Activated T-cell treated with anti-CD3 and anti-CD28 coated beads, Interleukin-2, amount 50 U/mL, for 72 hours (primary cell): ENCODE results near the gene COLEC11. TPM values are rescaled to one million over a fixed set of nuclear protein-coding genes. Genes with fewer than 3 reads are reported as not detected.
"Not testable (repeated sequence)": the region's sequence is repeated elsewhere in the genome, so short reads cannot be mapped to it uniquely, and the experiment has no call there.

ENCODE experiments used
- ATAC-seq, 2 donors: fragments of 150-1000 bp; cut with Tn5 transposase; replicated peaks in 1 of 2; 2 replicates each; pipeline ENCODE4 v1.10.0; 2021; ENCODE audit warnings: moderate library complexity in 2 of 2, mild to moderate bottlenecking in 1 of 2
- DNase-seq, 2 donors: peaks; one replicate each; pipeline ENCODE4 v3.0.0; 2021 to 2022; ENCODE audit warnings: mixed read lengths in 1 of 2
- H3K27ac Mint-ChIP-seq: one replicate; pipeline ENCODE4 v1.8.0; 2022; ENCODE audit warnings: mild to moderate bottlenecking, moderate library complexity, mixed read lengths
- H3K27me3 Mint-ChIP-seq: one replicate; pipeline ENCODE4 v1.8.0; 2022; ENCODE audit warnings: low read depth, mixed read lengths
- H3K36me3 Mint-ChIP-seq, 2 donors: one replicate each; pipeline ENCODE4 v1.8.0; 2022; ENCODE audit warnings: mixed read lengths in 2 of 2, mild to moderate bottlenecking in 1 of 2; ENCODE audit not compliant: insufficient read depth in 2 of 2
- H3K4me1 Mint-ChIP-seq: one replicate; pipeline ENCODE4 v1.8.0; 2022; ENCODE audit warnings: low read depth, mixed read lengths
- H3K4me3 Mint-ChIP-seq, 2 donors: one replicate each; pipeline ENCODE4 v1.8.0; 2022; ENCODE audit warnings: mild to moderate bottlenecking in 2 of 2, mixed read lengths in 2 of 2, moderate library complexity in 2 of 2
- H3K9me3 Mint-ChIP-seq, 2 donors: one replicate each; pipeline ENCODE4 v1.8.0; 2022; ENCODE audit warnings: mixed read lengths in 2 of 2
- total RNA-seq, 2 donors: library from RNA; stranded (reverse); gene quantifications; one replicate each; pipeline ENCODE4 v1.2.3, GENCODE V29; 2022

COLEC11 gene
- total RNA-seq: under 1 TPM; 0.21 to 0.41 TPM

DNA sequence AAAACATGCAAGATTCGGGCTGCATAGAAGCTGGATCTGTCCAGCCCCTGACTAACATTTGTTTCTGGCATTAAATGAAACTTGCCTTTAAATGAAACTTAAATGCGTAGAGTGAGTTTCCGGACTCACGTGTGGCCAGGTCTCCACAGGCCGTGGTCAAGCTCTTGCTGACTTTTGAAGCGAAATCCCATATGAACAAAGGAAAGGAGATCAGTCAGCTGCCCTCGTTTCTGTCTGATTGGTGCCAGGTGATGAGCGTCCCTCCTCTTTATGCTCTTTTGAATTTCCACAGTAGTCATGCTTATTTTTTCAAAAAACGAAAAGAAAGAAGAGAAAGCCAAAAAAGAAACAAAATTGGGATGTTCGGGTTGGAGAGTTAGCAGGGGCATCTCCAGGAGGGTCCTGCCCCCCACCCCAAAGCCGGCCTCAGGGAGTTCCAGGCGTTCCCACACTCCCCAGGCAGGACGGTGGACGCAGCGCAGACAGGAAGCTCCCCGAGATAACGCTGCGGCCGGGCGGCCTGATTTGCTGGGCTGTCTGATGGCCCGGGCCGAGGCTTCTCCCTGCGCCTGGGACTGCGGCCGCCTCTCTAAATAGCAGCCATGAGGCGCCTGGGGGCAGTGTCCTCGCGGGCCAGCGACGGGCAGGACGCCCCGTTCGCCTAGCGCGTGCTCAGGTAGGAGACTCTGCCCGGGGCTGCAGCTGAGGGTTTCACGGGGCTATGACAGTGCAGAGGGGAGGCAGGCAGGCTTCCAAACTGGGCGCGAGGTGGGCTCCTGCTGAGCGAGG, at the start of gene COLEC11:
Gene COLEC11 (plus strand): TSS at position 620 of the 789 bp plus-strand sequence. CDS start 9,229 bp downstream, outside the sequence.
- Mint-ChIP-seq H3K4me1 (peaks cover 35% of the 10 kb centered on the region), H3K4me3 (peak within 1 kb of the TSS in 1 of 2 donors; percentile 15), H3K36me3 (peaks cover 1 to 4% of the 10 kb centered on the region in 2 donors), H3K9me3 (no peaks in the 10 kb centered on the region), H3K27ac (no peak within 1 kb of the TSS), H3K27me3 (peaks cover 18% of the 10 kb centered on the region)
- ATAC-seq: no peak
- DNase-seq: no peak

DNA sequence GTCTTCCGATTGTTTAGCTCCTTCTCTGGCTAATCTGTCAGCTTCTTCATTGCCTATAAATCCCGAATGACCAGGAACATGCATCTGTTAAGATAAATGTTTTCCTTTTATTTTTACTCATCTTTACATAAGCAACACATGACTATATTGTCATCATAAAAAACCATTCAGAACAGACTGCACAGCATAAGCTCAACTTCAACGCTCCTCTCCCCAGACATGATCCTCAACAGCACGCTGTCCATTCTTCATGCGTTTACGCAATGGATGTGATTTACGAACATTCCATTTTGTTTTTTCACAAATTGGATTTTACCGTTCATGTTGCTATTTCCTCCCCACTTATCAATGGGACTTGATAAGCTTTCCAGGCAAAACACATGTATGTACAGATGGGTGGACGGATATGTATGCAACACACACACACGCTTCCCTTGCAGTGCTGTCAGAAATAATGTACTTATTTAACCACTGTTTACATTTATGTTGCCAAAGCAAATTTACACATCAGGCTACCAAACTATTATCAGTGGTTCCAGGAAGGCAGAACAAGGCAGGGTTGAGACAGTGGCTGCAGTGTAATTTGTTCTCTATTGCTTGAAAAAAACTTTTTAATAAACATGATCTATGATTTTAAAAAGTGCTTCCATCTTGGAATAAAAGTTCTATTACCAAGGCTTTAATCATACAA, 49.0 kb upstream of the COLEC11 start:
- DNase-seq (no peak), ATAC-seq (no peak)
- no peaks in the 10 kb centered on the region for H3K27me3 Mint-ChIP-seq
- no peaks in the 10 kb centered on the region for H3K9me3 Mint-ChIP-seq
- H3K27ac Mint-ChIP-seq: peak overlapping the region; percentile 59
- no peak overlapping the region for H3K4me3 Mint-ChIP-seq
- H3K36me3 Mint-ChIP-seq: peaks cover 21 to 51% of the 10 kb centered on the region in 2 donors
- H3K4me1 Mint-ChIP-seq: peaks cover 5% of the 10 kb centered on the region

DNA sequence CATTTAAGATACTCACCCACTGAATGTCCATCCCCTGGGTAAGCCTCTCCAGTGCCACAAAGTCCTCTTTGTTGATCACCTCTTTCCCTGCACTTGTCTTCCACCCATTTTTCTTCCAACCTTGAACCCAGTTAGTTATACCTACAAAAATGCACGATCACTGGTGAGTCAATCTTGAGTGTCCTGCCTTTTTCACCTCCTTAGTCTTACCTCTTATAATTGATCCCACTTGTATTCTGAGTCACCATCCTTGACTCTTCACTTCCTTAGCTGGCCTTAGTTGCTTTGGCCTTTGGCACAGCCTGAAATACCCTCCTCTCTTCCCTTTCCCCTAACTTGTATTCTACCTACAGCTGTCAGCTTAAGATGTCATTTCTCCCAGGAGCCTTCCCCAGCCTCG, 47.0 kb upstream of the COLEC11 start:
- H3K27me3 Mint-ChIP-seq: no peaks in the 10 kb centered on the region
- peaks cover 23 to 43% of the 10 kb centered on the region in 2 donors for H3K36me3 Mint-ChIP-seq
- H3K4me1 Mint-ChIP-seq: no peaks in the 10 kb centered on the region
- no peaks in the 10 kb centered on the region for H3K9me3 Mint-ChIP-seq
- H3K4me3 Mint-ChIP-seq: no peak overlapping the region
- H3K27ac Mint-ChIP-seq: no peak overlapping the region
- ATAC-seq (no peak), DNase-seq (no peak)

DNA sequence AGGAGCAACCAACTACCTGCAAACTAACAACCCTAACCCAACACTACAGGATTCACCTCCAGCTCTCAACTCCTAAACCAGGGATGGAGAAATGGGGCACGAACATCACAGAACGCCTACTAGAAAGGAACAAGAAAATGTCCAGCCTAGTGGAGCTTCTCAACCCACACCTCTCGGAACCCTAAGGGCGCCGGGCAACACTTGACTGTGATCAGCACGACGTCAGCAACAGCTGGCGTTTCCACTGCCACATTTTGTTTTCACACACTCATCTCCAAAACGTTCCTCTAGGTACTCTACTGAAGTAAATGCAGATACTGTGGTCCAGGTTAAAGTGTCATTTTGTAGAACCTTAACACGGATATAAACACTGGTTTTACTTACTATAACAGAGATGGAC, 41.0 kb upstream of the COLEC11 start:
- peak overlapping the region; percentile 77 for H3K27ac Mint-ChIP-seq
- peaks cover 39% of the 10 kb centered on the region for H3K4me1 Mint-ChIP-seq
- H3K4me3 Mint-ChIP-seq: no peak overlapping the region
- H3K36me3 Mint-ChIP-seq: peaks cover 14 to 34% of the 10 kb centered on the region in 2 donors
- no peaks in the 10 kb centered on the region for H3K27me3 Mint-ChIP-seq
- H3K9me3 Mint-ChIP-seq: no peaks in the 10 kb centered on the region
- ATAC-seq (no peak), DNase-seq (no peak)

- peaks cover 56% of the 10 kb centered on the region for H3K4me1 Mint-ChIP-seq
- DNase-seq (peak in 1 of 2 donors; percentile 5), ATAC-seq (peak; percentile 5 to 37)
- H3K27me3 Mint-ChIP-seq: no peaks in the 10 kb centered on the region
- H3K36me3 Mint-ChIP-seq: peaks cover 10 to 25% of the 10 kb centered on the region in 2 donors
- peak overlapping the region; percentile 92 to 97 for H3K4me3 Mint-ChIP-seq
- H3K9me3 Mint-ChIP-seq: no peaks in the 10 kb centered on the region
- peak overlapping the region; percentile 95 for H3K27ac Mint-ChIP-seq
Measured at GRCh38 chr2:3557639-3558204, 37.2 kb upstream of the COLEC11 start.

- peak; percentile 97 to 98 for ATAC-seq
- Mint-ChIP-seq H3K27me3 (no peaks in the 10 kb centered on the region), H3K9me3 (no peaks in the 10 kb centered on the region), H3K27ac (peak within 1 kb of the TSS; percentile 95), H3K4me1 (peaks cover 56% of the 10 kb centered on the region), H3K36me3 (peaks cover 9 to 25% of the 10 kb centered on the region in 2 donors), H3K4me3 (peak within 1 kb of the TSS; percentile 92 to 97)
- peak; percentile 98 to 99 for DNase-seq
Measured at GRCh38 chr2:3558205-3559014, 36.5 kb upstream of the COLEC11 start, which contains the start of gene RNASEH1. Gene RNASEH1, minus strand, starts transcription at chr2:3558333. Its CDS starts 73 bp downstream, at chr2:3558260.

DNA sequence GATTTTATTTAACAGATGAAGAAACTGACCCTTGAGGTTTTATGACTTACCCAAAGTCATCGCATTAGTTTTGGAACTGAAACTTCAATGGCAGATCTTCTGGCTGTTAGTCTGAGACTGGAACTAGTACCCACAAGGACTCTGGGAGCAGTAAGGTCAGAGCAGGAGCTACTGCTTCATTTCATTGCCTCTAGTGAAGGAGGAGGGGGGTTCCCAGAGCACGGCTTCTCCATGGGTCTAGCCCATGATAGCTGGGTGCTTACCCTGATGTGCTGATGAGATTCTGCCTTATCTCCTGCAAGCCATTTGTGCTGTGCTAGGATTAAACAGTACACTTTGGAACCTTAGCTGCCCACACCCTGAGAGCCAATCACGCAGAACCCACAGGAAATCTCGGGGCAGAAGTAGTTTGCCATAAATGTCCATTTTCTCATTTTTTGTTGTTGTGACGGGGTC, 31.4 kb upstream of the COLEC11 start:
- Mint-ChIP-seq H3K36me3 (peaks cover 2 to 7% of the 10 kb centered on the region in 2 donors), H3K27ac (peak overlapping the region; percentile 63), H3K4me1 (peaks cover 19% of the 10 kb centered on the region), H3K9me3 (peaks cover 0 to 2% of the 10 kb centered on the region in 2 donors), H3K4me3 (no peak overlapping the region), H3K27me3 (no peaks in the 10 kb centered on the region)
- DNase-seq (no peak), ATAC-seq (no peak)

- Mint-ChIP-seq H3K9me3 (peaks cover 0 to 2% of the 10 kb centered on the region in 2 donors), H3K4me3 (no peak overlapping the region), H3K36me3 (peaks cover 2 to 4% of the 10 kb centered on the region in 2 donors), H3K27me3 (no peaks in the 10 kb centered on the region), H3K4me1 (peaks cover 7% of the 10 kb centered on the region), H3K27ac (no peak overlapping the region)
- DNase-seq (no peak), ATAC-seq (no peak)
Measured at GRCh38 chr2:3565117-3565516, 29.8 kb upstream of the COLEC11 start.

GRCh38 chr2:3566806-3567205, 28.1 kb upstream of the COLEC11 start:
- no peak for DNase-seq
- Mint-ChIP-seq H3K27ac (no peak overlapping the region), H3K9me3 (peaks cover 0 to 2% of the 10 kb centered on the region in 2 donors), H3K4me3 (no peak overlapping the region), H3K36me3 (peaks cover 0 to 2% of the 10 kb centered on the region in 2 donors), H3K27me3 (no peaks in the 10 kb centered on the region), H3K4me1 (peaks cover 4% of the 10 kb centered on the region)
- ATAC-seq: no peak

- not testable (repeated sequence) for H3K4me3 Mint-ChIP-seq, DNase-seq, H3K36me3 Mint-ChIP-seq, ATAC-seq, H3K9me3 Mint-ChIP-seq, H3K27ac Mint-ChIP-seq, H3K27me3 Mint-ChIP-seq
- H3K4me1 Mint-ChIP-seq: peaks cover 15% of the 10 kb centered on the region
Measured at GRCh38 chr2:3569656-3570055, 25.3 kb upstream of the COLEC11 start.

- Mint-ChIP-seq H3K9me3 (peaks cover 0 to 2% of the 10 kb centered on the region in 2 donors), H3K27me3 (no peaks in the 10 kb centered on the region), H3K4me3 (no peak overlapping the region), H3K27ac (no peak overlapping the region), H3K36me3 (peaks cover 4 to 12% of the 10 kb centered on the region in 2 donors), H3K4me1 (peaks cover 26% of the 10 kb centered on the region)
- no peak for DNase-seq
- no peak for ATAC-seq
Measured at GRCh38 chr2:3571284-3571683, 23.6 kb upstream of the COLEC11 start.

DNA sequence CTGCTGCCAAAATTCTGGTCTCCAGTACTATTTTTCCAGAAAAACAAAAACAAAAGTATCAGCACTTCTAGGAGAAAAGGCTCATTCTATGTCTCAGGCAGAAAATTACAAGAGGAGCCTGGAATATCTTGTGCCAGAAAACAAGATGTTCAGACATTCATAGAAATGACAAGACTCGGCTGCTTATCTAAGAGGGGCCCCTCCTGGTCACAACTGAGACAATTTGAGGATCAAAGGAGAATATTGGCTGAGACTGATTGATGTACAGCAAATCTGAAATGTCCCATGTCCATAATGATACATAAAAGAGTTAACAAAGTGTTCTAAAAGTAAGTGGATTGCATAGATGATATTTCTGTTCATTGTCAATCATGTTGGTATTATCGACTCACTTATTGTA, 22.3 kb upstream of the COLEC11 start:
- Mint-ChIP-seq H3K36me3 (peaks cover 9 to 25% of the 10 kb centered on the region in 2 donors), H3K27me3 (no peaks in the 10 kb centered on the region), H3K4me1 (peaks cover 39% of the 10 kb centered on the region), H3K4me3 (no peak overlapping the region), H3K9me3 (no peaks in the 10 kb centered on the region), H3K27ac (no peak overlapping the region)
- ATAC-seq (no peak), DNase-seq (no peak)
